ENCODE results near the gene EXOC4.
"Not testable (repeated sequence)": the region's sequence is repeated elsewhere in the genome, so short reads cannot be mapped to it uniquely, and the experiment has no call there.

Gene EXOC4

GRCh38 chr7:133888061-133888930 lies 635.4 kb downstream of the EXOC4 start:
- TF ChIP-seq BCL11B (tag by site-specific recombination; IDR thresholded peaks at IDR 0.05; ENCODE audit: low read depth) (no peak), ZBTB20 (tag by site-specific recombination; IDR thresholded peaks at IDR 0.05) (0 out of 2 replicates have a peak, but pooled peaks have one; percentile 23)
- H3K4me1 ChIP-seq (ENCODE audit: control insufficient read depth, insufficient read depth, low read length), result peaks cover 10% of the 10 kb centered on the region
- H3K9me3 ChIP-seq (ENCODE audit: control insufficient read depth, insufficient read depth, low read depth, low read length), result no peaks in the 10 kb centered on the region
- H3K36me3 ChIP-seq (ENCODE audit: control insufficient read depth in 2 of 2, insufficient read depth in 1 of 2, low read length in 2 of 2), result no peaks in the 10 kb centered on the region
- no peak overlapping the region for H3K4me3 ChIP-seq (ENCODE audit: low read depth, low read length)
- ChIA-PET CTCF (interaction anchor here (0.6 kb wide), 1 partner anchor 454 kb away, joined by 3 read pairs; no protein-coding TSS in a partner anchor), POLR2A (no interaction called here)
- H3K27ac ChIP-seq (ENCODE audit: extremely low read depth, low read depth, low read length), result no peak overlapping the region

GRCh38 chr7:133904776-133905175 lies 651.9 kb downstream of the EXOC4 start:
- no peaks in the 10 kb centered on the region for H3K4me1 ChIP-seq (ENCODE audit: control insufficient read depth, insufficient read depth, low read length)
- no peak overlapping the region for H3K27ac ChIP-seq (ENCODE audit: extremely low read depth, low read depth, low read length)
- no peaks in the 10 kb centered on the region for H3K36me3 ChIP-seq (ENCODE audit: control insufficient read depth in 2 of 2, insufficient read depth in 1 of 2, low read length in 2 of 2)
- CTCF ChIA-PET, result no interaction called here
- POLR2A ChIA-PET, result no interaction called here
- TF ChIP-seq ZNF416 (tag by site-specific recombination; IDR thresholded peaks at IDR 0.05) (no peak), ZEB2 (tag by site-specific recombination; IDR thresholded peaks at IDR 0.05) (no peak), ZNF488 (tag by site-specific recombination; IDR thresholded peaks at IDR 0.05) (no peak), ZNF830 (tag by site-specific recombination; IDR thresholded peaks at IDR 0.05; ENCODE audit: low read depth) (no peak), ZNF146 (tag by site-specific recombination; IDR thresholded peaks at IDR 0.05) (no peak), EGR2 (tag by site-specific recombination; IDR thresholded peaks at IDR 0.05; ENCODE audit: low read depth) (no peak), SALL2 (tag by site-specific recombination; IDR thresholded peaks at IDR 0.05; ENCODE audit: borderline replicate concordance) (no peak)
- TF ChIP-seq, protein P1, sequence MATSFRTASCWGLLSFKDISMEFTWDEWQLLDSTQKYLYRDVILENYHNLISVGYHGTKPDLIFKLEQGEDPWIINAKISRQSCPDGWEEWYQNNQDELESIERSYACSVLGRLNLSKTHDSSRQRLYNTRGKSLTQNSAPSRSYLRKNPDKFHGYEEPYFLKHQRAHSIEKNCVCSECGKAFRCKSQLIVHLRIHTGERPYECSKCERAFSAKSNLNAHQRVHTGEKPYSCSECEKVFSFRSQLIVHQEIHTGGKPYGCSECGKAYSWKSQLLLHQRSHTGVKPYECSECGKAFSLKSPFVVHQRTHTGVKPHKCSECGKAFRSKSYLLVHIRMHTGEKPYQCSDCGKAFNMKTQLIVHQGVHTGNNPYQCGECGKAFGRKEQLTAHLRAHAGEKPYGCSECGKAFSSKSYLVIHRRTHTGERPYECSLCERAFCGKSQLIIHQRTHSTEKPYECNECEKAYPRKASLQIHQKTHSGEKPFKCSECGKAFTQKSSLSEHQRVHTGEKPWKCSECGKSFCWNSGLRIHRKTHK (tag by site-specific recombination; IDR thresholded peaks at IDR 0.05), result no peak
- TF ChIP-seq, protein P2, sequence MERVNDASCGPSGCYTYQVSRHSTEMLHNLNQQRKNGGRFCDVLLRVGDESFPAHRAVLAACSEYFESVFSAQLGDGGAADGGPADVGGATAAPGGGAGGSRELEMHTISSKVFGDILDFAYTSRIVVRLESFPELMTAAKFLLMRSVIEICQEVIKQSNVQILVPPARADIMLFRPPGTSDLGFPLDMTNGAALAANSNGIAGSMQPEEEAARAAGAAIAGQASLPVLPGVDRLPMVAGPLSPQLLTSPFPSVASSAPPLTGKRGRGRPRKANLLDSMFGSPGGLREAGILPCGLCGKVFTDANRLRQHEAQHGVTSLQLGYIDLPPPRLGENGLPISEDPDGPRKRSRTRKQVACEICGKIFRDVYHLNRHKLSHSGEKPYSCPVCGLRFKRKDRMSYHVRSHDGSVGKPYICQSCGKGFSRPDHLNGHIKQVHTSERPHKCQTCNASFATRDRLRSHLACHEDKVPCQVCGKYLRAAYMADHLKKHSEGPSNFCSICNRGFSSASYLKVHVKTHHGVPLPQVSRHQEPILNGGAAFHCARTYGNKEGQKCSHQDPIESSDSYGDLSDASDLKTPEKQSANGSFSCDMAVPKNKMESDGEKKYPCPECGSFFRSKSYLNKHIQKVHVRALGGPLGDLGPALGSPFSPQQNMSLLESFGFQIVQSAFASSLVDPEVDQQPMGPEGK (tag by site-specific recombination; IDR thresholded peaks at IDR 0.05), result no peak
- H3K4me3 ChIP-seq (ENCODE audit: low read depth, low read length), result no peak overlapping the region
- no peaks in the 10 kb centered on the region for H3K9me3 ChIP-seq (ENCODE audit: control insufficient read depth, insufficient read depth, low read depth, low read length)

- POLR2A ChIA-PET, result interaction anchor here (0.7 kb wide), 1 partner anchor 87 kb away, joined by 4 read pairs; no protein-coding TSS in a partner anchor
- H3K4me1 ChIP-seq (ENCODE audit: control insufficient read depth, insufficient read depth, low read length); H3K36me3 ChIP-seq (ENCODE audit: control insufficient read depth in 2 of 2, insufficient read depth in 1 of 2, low read length in 2 of 2); H3K9me3 ChIP-seq (ENCODE audit: control insufficient read depth, insufficient read depth, low read depth, low read length); H3K4me3 ChIP-seq (ENCODE audit: low read depth, low read length); H3K27ac ChIP-seq (ENCODE audit: extremely low read depth, low read depth, low read length); CTCF ChIA-PET: not testable (repeated sequence)
Observed at GRCh38 chr7:133906553-133906952, 653.7 kb downstream of the EXOC4 start.

DNA sequence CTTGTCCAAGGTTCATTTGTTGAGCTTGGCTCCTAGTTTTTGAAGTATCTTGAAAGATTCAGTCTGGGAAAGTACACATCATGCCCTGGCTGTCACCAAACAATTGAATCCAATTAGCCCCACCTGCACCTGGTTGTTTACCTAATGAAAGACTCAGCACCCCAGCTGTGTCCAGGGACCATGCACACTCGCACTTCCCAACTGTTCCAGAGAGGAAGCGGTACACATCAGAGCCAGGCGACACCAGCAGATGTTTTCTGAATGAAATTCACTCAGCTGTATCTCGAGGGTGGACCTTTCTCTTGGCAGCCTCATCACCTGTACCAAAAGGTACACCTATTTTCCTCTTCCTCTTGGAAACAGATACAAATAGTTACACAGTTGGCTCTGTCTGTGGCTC lies 657.9 kb downstream of the EXOC4 start:
- H3K27ac ChIP-seq (ENCODE audit: extremely low read depth, low read depth, low read length), result no peak overlapping the region
- H3K4me1 ChIP-seq (ENCODE audit: control insufficient read depth, insufficient read depth, low read length), result no peaks in the 10 kb centered on the region
- POLR2A ChIA-PET, result no interaction called here
- H3K4me3 ChIP-seq (ENCODE audit: low read depth, low read length), result no peak overlapping the region
- no peaks in the 10 kb centered on the region for H3K36me3 ChIP-seq (ENCODE audit: control insufficient read depth in 2 of 2, insufficient read depth in 1 of 2, low read length in 2 of 2)
- CTCF ChIA-PET, result interaction anchor here (0.6 kb wide), 2 partner anchors 56 to 113 kb away, joined by 3 to 5 read pairs; no protein-coding TSS in a partner anchor
- no peaks in the 10 kb centered on the region for H3K9me3 ChIP-seq (ENCODE audit: control insufficient read depth, insufficient read depth, low read depth, low read length)
- TF ChIP-seq ZNF610 (tag by site-specific recombination; IDR thresholded peaks at IDR 0.05; ENCODE audit: borderline replicate concordance) (no peak), ZNF549 (tag by site-specific recombination; IDR thresholded peaks at IDR 0.05) (no peak), TCF7L2 (IDR thresholded peaks at IDR 0.05; ENCODE audit: borderline replicate concordance, low read depth, low read length) (no peak), ZNF626 (tag by site-specific recombination; IDR thresholded peaks at IDR 0.05) (no peak)
- TF ChIP-seq, protein P3, sequence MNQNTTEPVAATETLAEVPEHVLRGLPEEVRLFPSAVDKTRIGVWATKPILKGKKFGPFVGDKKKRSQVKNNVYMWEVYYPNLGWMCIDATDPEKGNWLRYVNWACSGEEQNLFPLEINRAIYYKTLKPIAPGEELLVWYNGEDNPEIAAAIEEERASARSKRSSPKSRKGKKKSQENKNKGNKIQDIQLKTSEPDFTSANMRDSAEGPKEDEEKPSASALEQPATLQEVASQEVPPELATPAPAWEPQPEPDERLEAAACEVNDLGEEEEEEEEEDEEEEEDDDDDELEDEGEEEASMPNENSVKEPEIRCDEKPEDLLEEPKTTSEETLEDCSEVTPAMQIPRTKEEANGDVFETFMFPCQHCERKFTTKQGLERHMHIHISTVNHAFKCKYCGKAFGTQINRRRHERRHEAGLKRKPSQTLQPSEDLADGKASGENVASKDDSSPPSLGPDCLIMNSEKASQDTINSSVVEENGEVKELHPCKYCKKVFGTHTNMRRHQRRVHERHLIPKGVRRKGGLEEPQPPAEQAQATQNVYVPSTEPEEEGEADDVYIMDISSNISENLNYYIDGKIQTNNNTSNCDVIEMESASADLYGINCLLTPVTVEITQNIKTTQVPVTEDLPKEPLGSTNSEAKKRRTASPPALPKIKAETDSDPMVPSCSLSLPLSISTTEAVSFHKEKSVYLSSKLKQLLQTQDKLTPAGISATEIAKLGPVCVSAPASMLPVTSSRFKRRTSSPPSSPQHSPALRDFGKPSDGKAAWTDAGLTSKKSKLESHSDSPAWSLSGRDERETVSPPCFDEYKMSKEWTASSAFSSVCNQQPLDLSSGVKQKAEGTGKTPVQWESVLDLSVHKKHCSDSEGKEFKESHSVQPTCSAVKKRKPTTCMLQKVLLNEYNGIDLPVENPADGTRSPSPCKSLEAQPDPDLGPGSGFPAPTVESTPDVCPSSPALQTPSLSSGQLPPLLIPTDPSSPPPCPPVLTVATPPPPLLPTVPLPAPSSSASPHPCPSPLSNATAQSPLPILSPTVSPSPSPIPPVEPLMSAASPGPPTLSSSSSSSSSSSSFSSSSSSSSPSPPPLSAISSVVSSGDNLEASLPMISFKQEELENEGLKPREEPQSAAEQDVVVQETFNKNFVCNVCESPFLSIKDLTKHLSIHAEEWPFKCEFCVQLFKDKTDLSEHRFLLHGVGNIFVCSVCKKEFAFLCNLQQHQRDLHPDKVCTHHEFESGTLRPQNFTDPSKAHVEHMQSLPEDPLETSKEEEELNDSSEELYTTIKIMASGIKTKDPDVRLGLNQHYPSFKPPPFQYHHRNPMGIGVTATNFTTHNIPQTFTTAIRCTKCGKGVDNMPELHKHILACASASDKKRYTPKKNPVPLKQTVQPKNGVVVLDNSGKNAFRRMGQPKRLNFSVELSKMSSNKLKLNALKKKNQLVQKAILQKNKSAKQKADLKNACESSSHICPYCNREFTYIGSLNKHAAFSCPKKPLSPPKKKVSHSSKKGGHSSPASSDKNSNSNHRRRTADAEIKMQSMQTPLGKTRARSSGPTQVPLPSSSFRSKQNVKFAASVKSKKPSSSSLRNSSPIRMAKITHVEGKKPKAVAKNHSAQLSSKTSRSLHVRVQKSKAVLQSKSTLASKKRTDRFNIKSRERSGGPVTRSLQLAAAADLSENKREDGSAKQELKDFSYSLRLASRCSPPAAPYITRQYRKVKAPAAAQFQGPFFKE (tag by site-specific recombination; IDR thresholded peaks at IDR 0.05; ENCODE audit: borderline replicate concordance), result no peak
